Measurements from ENCODE around the gene ILK. TPM values are rescaled to one million over a fixed set of nuclear protein-coding genes. Genes with fewer than 3 reads are reported as not detected.
A peak's percentile ranks its signal among the peaks of the same experiment; 100 is the strongest.

The ILK gene
- total and polyA plus RNA-seq, 2 of the 13 experiments (the other 11 are each of a cell fraction or from before 2014, with no cell fraction given): 70.3 to 108 TPM

- TF ChIP-seq, protein P1, sequence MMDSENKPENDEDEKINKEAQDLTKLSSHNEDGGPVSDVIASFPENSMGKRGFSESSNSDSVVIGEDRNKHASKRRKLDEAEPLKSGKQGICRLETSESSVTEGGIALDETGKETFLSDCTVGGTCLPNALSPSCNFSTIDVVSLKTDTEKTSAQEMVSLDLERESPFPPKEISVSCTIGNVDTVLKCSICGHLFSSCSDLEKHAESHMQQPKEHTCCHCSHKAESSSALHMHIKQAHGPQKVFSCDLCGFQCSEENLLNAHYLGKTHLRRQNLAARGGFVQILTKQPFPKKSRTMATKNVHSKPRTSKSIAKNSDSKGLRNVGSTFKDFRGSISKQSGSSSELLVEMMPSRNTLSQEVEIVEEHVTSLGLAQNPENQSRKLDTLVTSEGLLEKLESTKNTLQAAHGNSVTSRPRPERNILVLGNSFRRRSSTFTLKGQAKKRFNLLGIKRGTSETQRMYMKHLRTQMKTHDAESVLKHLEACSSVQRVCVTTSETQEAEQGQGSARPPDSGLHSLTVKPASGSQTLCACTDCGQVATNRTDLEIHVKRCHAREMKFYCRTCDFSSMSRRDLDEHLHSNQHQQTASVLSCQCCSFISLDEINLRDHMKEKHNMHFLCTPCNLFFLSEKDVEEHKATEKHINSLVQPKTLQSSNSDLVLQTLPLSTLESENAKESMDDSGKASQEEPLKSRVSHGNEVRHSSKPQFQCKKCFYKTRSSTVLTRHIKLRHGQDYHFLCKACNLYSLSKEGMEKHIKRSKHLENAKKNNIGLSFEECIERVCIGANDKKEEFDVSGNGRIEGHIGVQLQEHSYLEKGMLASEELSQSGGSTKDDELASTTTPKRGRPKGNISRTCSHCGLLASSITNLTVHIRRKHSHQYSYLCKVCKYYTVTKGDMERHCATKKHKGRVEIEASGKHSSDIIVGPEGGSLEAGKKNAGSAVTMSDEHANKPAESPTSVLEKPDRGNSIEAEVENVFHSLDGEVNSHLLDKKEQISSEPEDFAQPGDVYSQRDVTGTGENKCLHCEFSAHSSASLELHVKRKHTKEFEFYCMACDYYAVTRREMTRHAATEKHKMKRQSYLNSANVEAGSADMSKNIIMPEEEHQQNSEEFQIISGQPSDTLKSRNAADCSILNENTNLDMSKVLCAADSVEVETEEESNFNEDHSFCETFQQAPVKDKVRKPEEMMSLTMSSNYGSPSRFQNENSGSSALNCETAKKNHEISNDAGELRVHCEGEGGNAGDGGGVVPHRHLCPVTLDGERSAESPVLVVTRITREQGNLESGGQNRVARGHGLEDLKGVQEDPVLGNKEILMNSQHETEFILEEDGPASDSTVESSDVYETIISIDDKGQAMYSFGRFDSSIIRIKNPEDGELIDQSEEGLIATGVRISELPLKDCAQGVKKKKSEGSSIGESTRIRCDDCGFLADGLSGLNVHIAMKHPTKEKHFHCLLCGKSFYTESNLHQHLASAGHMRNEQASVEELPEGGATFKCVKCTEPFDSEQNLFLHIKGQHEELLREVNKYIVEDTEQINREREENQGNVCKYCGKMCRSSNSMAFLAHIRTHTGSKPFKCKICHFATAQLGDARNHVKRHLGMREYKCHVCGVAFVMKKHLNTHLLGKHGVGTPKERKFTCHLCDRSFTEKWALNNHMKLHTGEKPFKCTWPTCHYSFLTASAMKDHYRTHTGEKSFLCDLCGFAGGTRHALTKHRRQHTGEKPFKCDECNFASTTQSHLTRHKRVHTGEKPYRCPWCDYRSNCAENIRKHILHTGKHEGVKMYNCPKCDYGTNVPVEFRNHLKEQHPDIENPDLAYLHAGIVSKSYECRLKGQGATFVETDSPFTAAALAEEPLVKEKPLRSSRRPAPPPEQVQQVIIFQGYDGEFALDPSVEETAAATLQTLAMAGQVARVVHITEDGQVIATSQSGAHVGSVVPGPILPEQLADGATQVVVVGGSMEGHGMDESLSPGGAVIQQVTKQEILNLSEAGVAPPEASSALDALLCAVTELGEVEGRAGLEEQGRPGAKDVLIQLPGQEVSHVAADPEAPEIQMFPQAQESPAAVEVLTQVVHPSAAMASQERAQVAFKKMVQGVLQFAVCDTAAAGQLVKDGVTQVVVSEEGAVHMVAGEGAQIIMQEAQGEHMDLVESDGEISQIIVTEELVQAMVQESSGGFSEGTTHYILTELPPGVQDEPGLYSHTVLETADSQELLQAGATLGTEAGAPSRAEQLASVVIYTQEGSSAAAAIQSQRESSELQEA (CRISPR knock-in tag; IDR thresholded peaks at IDR 0.05; ENCODE audit: not compliant biosample characterization): no peak
- TF ChIP-seq TERF1 (CRISPR knock-in tag; IDR thresholded peaks at IDR 0.05) (no peak), PAF1 (CRISPR knock-in tag; IDR thresholded peaks at IDR 0.05) (no peak), ARNTL (CRISPR knock-in tag; IDR thresholded peaks at IDR 0.05) (0 out of 2 replicates have a peak, but pooled peaks have one; percentile 34), RFXANK (CRISPR knock-in tag; IDR thresholded peaks at IDR 0.05) (peak; percentile 100), ZNF367 (CRISPR knock-in tag; IDR thresholded peaks at IDR 0.05; ENCODE audit: borderline replicate concordance) (no peak), TBX3 (IDR thresholded peaks at IDR 0.05; ENCODE audit: borderline replicate concordance) (peak; percentile 100), HNF1B (CRISPR knock-in tag; IDR thresholded peaks at IDR 0.05) (0 out of 2 replicates have a peak, but pooled peaks have one; percentile 30), ZNF20 (CRISPR knock-in tag; IDR thresholded peaks at IDR 0.05) (no peak), ZNF766 (CRISPR knock-in tag; IDR thresholded peaks at IDR 0.05; ENCODE audit: borderline replicate concordance) (no peak), PHF20 (CRISPR knock-in tag; IDR thresholded peaks at IDR 0.05) (peak; percentile 94), MBNL3 (CRISPR knock-in tag; conservative IDR thresholded peaks at IDR 0.05) (no peak), KMT2B (CRISPR knock-in tag; IDR thresholded peaks at IDR 0.05) (0 out of 2 replicates have a peak, but pooled peaks have one; percentile 52), THAP11 (CRISPR knock-in tag; IDR thresholded peaks at IDR 0.05) (peak; percentile 45; the same call in 1 of the 2 replicates), ELF4 (CRISPR knock-in tag; IDR thresholded peaks at IDR 0.05; ENCODE audit: borderline replicate concordance) (no peak), ZNF879 (CRISPR knock-in tag; IDR thresholded peaks at IDR 0.05) (no peak), RNF2 (conservative IDR thresholded peaks at IDR 0.05; ENCODE audit: low read depth) (0 out of 2 replicates have a peak, but pooled peaks have one; percentile 29), ZNF772 (CRISPR knock-in tag; IDR thresholded peaks at IDR 0.05) (0 out of 2 replicates have a peak, but pooled peaks have one; percentile 64)
- TF ChIP-seq, protein P2, sequence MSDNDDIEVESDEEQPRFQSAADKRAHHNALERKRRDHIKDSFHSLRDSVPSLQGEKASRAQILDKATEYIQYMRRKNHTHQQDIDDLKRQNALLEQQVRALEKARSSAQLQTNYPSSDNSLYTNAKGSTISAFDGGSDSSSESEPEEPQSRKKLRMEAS (IDR thresholded peaks at IDR 0.05): no peak
Measured at GRCh38 chr11:6619004-6619745, 15.6 kb downstream of the ILK start, which contains the start of gene TPP1 (continued).
